Measurements from ENCODE around the gene CMSS1.

DNA sequence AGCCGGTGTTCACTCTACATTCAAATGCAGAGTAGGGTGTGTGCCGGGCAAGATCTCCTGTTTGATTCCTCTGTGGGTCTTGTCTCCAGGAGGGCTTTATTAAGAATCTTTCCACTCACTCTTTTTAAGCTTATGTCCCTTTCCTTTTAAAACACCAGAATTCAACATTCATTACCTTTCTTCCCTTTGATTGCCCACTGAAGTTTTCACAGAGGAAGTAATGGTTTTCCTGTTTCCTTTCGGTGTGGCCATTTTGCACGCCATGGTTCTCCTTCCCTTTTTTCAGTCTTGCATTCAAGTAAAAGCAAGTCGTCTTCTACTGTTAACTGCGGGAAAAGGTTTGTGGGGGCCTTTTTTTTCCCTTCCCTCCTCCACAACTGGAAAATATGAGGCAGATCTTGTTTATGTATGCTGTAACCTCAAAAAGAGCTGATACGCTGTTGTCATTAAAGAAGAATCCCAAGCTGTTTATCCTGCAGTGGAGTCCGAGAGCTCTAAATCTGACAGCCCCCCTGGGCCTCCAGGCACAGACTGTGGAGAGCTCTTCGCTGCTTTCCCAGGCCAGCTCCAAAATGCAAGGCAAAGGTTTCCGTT lies 256.1 kb downstream of the CMSS1 start:
- TF ChIP-seq, protein P1, sequence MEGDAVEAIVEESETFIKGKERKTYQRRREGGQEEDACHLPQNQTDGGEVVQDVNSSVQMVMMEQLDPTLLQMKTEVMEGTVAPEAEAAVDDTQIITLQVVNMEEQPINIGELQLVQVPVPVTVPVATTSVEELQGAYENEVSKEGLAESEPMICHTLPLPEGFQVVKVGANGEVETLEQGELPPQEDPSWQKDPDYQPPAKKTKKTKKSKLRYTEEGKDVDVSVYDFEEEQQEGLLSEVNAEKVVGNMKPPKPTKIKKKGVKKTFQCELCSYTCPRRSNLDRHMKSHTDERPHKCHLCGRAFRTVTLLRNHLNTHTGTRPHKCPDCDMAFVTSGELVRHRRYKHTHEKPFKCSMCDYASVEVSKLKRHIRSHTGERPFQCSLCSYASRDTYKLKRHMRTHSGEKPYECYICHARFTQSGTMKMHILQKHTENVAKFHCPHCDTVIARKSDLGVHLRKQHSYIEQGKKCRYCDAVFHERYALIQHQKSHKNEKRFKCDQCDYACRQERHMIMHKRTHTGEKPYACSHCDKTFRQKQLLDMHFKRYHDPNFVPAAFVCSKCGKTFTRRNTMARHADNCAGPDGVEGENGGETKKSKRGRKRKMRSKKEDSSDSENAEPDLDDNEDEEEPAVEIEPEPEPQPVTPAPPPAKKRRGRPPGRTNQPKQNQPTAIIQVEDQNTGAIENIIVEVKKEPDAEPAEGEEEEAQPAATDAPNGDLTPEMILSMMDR (IDR thresholded peaks at IDR 0.05), result no peak
- TF ChIP-seq POLR2A (IDR thresholded peaks at IDR 0.05) (no peak), EP300 (IDR thresholded peaks at IDR 0.05) (no peak)
